HepG2 (cell line): Measurements from ENCODE around the gene UEVLD. TPM values are rescaled to one million over a fixed set of nuclear protein-coding genes. Genes with fewer than 3 reads are reported as not detected.

Experiments used
- ARNTL ChIP-seq: sonication (generic); formaldehyde crosslinking; IDR thresholded peaks from 2 replicates; pipeline ENCODE4 v1.4.0; 2020; ENCODE audit warnings: mild to moderate bottlenecking, missing genetic modification reagents
- ATF4 ChIP-seq, 2 experiments: fragments of 450-650 bp in 1 of 2; sonication (generic) in 1 of 2; formaldehyde crosslinking; IDR thresholded peaks; 2 replicates each; pipeline versions ENCODE4 v1.5.0 to v1.8.0; 2020 to 2022; ENCODE audit warnings: mild to moderate bottlenecking in 1 of 2, missing genetic modification reagents in 1 of 2
- CBFB ChIP-seq: sonication (generic); formaldehyde crosslinking; IDR thresholded peaks from 2 replicates; pipeline ENCODE4 v1.4.0; 2020; ENCODE audit warnings: missing genetic modification reagents
- E2F2 ChIP-seq: sonication (generic); formaldehyde crosslinking; IDR thresholded peaks from 2 replicates; pipeline ENCODE4 v1.4.0; 2020; ENCODE audit warnings: missing genetic modification reagents, borderline replicate concordance
- GABPA ChIP-seq, 2 experiments: IDR thresholded peaks; 2 replicates each; pipeline ENCODE4 v1.6.1; 2011 to 2016; ENCODE audit warnings: low read depth in 2 of 2, low read length in 1 of 2, missing biosample characterization in 1 of 2, missing genetic modification characterization in 1 of 2
- HMGXB3 ChIP-seq: sonication (generic); formaldehyde crosslinking; IDR thresholded peaks from 2 replicates; pipeline ENCODE4 v1.4.0; 2020; ENCODE audit warnings: missing genetic modification reagents, borderline replicate concordance
- HNRNPLL ChIP-seq: fragments of 200-400 bp; formaldehyde crosslinking; IDR thresholded peaks from 2 replicates; pipeline ENCODE4 v1.6.1; 2017; ENCODE audit warnings: mild to moderate bottlenecking, low read depth, low read length; ENCODE audit not compliant: poor library complexity, severe bottlenecking
- HOMEZ ChIP-seq: IDR thresholded peaks from 2 replicates; pipeline ENCODE4 v1.6.1; 2016; ENCODE audit warnings: low read depth
- NFIB ChIP-seq: sonication (generic); formaldehyde crosslinking; IDR thresholded peaks from 2 replicates; pipeline ENCODE4 v1.9.0; 2021; ENCODE audit warnings: missing genetic modification reagents, mild to moderate bottlenecking, borderline replicate concordance
- SMC3 ChIP-seq: IDR thresholded peaks from 2 replicates; pipeline ENCODE4 v1.6.1; 2011; ENCODE audit warnings: low read length, improper control_type of control experiment
- ZBTB7A ChIP-seq: sonication (generic); formaldehyde crosslinking; IDR thresholded peaks from 2 replicates; pipeline ENCODE4 v1.8.0; 2022; ENCODE audit warnings: mild to moderate bottlenecking, missing genetic modification reagents
- ZFP41 ChIP-seq: sonication (generic); formaldehyde crosslinking; IDR thresholded peaks from 2 replicates; pipeline ENCODE4 v1.4.0; 2020; ENCODE audit warnings: mild to moderate bottlenecking, missing genetic modification reagents, borderline replicate concordance
- ZFYVE20 ChIP-seq: sonication (generic); formaldehyde crosslinking; IDR thresholded peaks from 2 replicates; pipeline ENCODE4 v1.8.0; 2023; ENCODE audit warnings: low read depth, mild to moderate bottlenecking, moderate library complexity, missing genetic modification reagents, borderline replicate concordance
- ZNF337 ChIP-seq: sonication (generic); formaldehyde crosslinking; IDR thresholded peaks from 2 replicates; pipeline ENCODE4 v1.5.1; 2020; ENCODE audit warnings: missing genetic modification reagents, low read depth, mild to moderate bottlenecking, borderline replicate concordance
- ZNF567 ChIP-seq: sonication (generic); formaldehyde crosslinking; IDR thresholded peaks from 2 replicates; pipeline ENCODE4 v1.8.1; 2023; ENCODE audit warnings: mild to moderate bottlenecking, missing genetic modification reagents, borderline replicate concordance
- ZNF607 ChIP-seq: sonication (generic); formaldehyde crosslinking; IDR thresholded peaks from 2 replicates; pipeline ENCODE4 v1.5.1; 2020; ENCODE audit warnings: missing genetic modification reagents, mild to moderate bottlenecking, borderline replicate concordance
- ZNF691 ChIP-seq: sonication (generic); formaldehyde crosslinking; IDR thresholded peaks from 2 replicates; pipeline ENCODE4 v1.4.0; 2020; ENCODE audit warnings: missing genetic modification reagents, low read depth, mild to moderate bottlenecking, borderline replicate concordance
- ZNF788 ChIP-seq: sonication (generic); formaldehyde crosslinking; IDR thresholded peaks from 2 replicates; pipeline ENCODE4 v1.5.0; 2020; ENCODE audit warnings: mild to moderate bottlenecking, missing genetic modification reagents, borderline replicate concordance
- polyA plus RNA-seq, 8 experiments: library from polyadenylated mRNA; depleted of rRNA in 3 of 8; stranded (reverse) in 7 of 8; unstranded in 1 of 8; fragments of >200 nt; fragmentation: Illumina TruSeq in 4 of 8; extraction: Trizol in 4 of 8; gene quantifications; 2 replicates each; pipeline versions ENCODE4 v1.2.1 to v1.2.3, GENCODE V29; 2011 to 2016; ENCODE audit warnings: low read depth in 4 of 8, missing spikeins in 1 of 8, mixed read lengths in 1 of 8; ENCODE audit not compliant: insufficient read depth in 1 of 8
- total RNA-seq, 5 experiments: library from RNA; depleted of rRNA; stranded (reverse); fragments of >200 nt; fragmentation: Illumina TruSeq; extraction: Trizol; gene quantifications; 2 replicates each; pipeline ENCODE4 v1.2.3, GENCODE V29; 2016; ENCODE audit warnings: low read depth in 1 of 5

The UEVLD gene
- total and polyA plus RNA-seq, 2 of the 13 experiments (the other 11 are each of a cell fraction or from before 2014, with no cell fraction given) = 5.7 to 13.7 TPM

GRCh38 chr11:18526521-18527296 lies 61.8 kb downstream of the UEVLD start, which contains the start of gene TSG101 (continued):
- TF ChIP-seq ZNF691 (CRISPR knock-in tag) (no peak), ZNF607 (CRISPR knock-in tag) (peak; percentile 94), HNRNPLL (peak; percentile 58), ZFYVE20 (CRISPR knock-in tag) (no peak), ZNF788 (peak; percentile 57; the same call in 1 of the 2 replicates), CBFB (CRISPR knock-in tag) (peak; percentile 74), ZNF337 (CRISPR knock-in tag) (peak; percentile 71; the same call in 1 of the 2 replicates), GABPA (IDR thresholded peaks at IDR 0.05; ENCODE audit: low read depth, low read length) (peak; percentile 98), GABPA (CRISPR knock-in tag; IDR thresholded peaks at IDR 0.05; ENCODE audit: low read depth) (peak; percentile 100), ZBTB7A (peak; percentile 73), ARNTL (CRISPR knock-in tag) (peak; percentile 73; the same call in 1 of the 2 replicates), HOMEZ (CRISPR knock-in tag) (0 out of 2 replicates have a peak, but pooled peaks have one; percentile 9), ZFP41 (CRISPR knock-in tag) (no peak), ZNF567 (CRISPR knock-in tag) (peak; percentile 86; the same call in 1 of the 2 replicates), SMC3 (no peak), NFIB (CRISPR knock-in tag) (no peak), HMGXB3 (no peak; the same call in 1 of the 2 replicates), E2F2 (CRISPR knock-in tag) (0 out of 2 replicates have a peak, but pooled peaks have one; percentile 34), ATF4 (CRISPR knock-in tag; IDR thresholded peaks at IDR 0.05) (peak in 1 of 2 experiments; percentile 56; a peak in 1 of 4 replicates)
